GM18858 (cell line): ENCODE data around the gene MYCBPAP.

Source experiments
- ATAC-seq: cut with Tn5 transposase; IDR thresholded peaks from one replicate; pipeline ENCODE4 v1.9.1; 2021; ENCODE audit not compliant: unreplicated experiment

The MYCBPAP gene

GRCh38 chr17:50569592-50569991 lies 61.4 kb downstream of the MYCBPAP start:
- ATAC-seq, result no peak

- no peak for ATAC-seq
Measured at GRCh38 chr17:50570032-50570431, 61.8 kb downstream of the MYCBPAP start.

GRCh38 chr17:50570528-50570927 lies 62.3 kb downstream of the MYCBPAP start:
- ATAC-seq, result no peak

GRCh38 chr17:50571681-50572080 lies 63.4 kb downstream of the MYCBPAP start:
- ATAC-seq, result no peak

GRCh38 chr17:50572541-50572940 lies 64.3 kb downstream of the MYCBPAP start:
- no peak for ATAC-seq

- ATAC-seq, result no peak
Measured at GRCh38 chr17:50573866-50574611, 65.8 kb downstream of the MYCBPAP start.

GRCh38 chr17:50575581-50576210 lies 67.5 kb downstream of the MYCBPAP start:
- ATAC-seq, result no peak

- no peak for ATAC-seq
Measured at GRCh38 chr17:50576864-50577263, 68.6 kb downstream of the MYCBPAP start.

GRCh38 chr17:50577451-50577954 lies 69.3 kb downstream of the MYCBPAP start:
- ATAC-seq, result no peak

GRCh38 chr17:50578173-50578572 lies 69.9 kb downstream of the MYCBPAP start:
- no peak for ATAC-seq

GRCh38 chr17:50579399-50579798 lies 71.2 kb downstream of the MYCBPAP start:
- no peak for ATAC-seq

GRCh38 chr17:50580646-50581045 lies 72.4 kb downstream of the MYCBPAP start:
- no peak for ATAC-seq
